ENCODE data around the gene CTCFL. TPM values are rescaled to one million over a fixed set of nuclear protein-coding genes. Genes with fewer than 3 reads are reported as not detected.

CTCFL gene
- total and polyA plus RNA-seq, 2 donors (not counting 3 experiments of a cell fraction or from before 2014, with no cell fraction given): not detected

DNA sequence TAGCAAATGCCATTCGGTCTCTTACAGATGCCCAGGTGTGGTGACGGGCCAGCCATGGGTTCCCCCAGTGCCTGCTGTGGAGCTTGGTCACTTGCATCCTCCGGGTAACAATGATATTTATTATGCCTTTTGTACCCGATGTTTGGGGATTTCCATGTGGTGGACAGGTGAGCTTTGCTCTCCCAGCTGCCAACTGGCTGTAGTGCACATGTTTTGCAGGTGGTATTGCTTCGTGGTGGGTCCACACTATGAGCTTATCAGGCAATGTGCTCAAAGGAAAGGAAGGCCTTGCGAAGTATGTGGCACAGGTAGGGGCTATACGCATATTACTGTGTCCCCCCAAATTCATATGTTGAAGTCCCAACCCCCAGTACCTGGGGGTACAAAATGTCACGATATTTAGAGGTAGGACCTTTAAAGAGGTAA lies 4.2 kb upstream of the CTCFL start:
- no peak for FAIRE-seq
- DNase-seq (ENCODE audit: low read depth, low spot score): no peak
- no peaks in the 10 kb centered on the region for H3K4me1 ChIP-seq (ENCODE audit: control insufficient read depth, extremely low read depth, insufficient read depth, low read length)
- no peaks in the 10 kb centered on the region for H3K79me2 ChIP-seq (ENCODE audit: control insufficient read depth, insufficient read depth, low read length)
- intact Hi-C loops (cut with micrococcal nuclease): no loop called here
- dilution Hi-C loops (cut with MboI; ENCODE audit: extremely low pct_ligation_motif_present, low sequenced_read_pairs): no loop called here
- H3K4me2 ChIP-seq (ENCODE audit: insufficient read depth, low read length): no peak overlapping the region
- H3K4me3 ChIP-seq (replicated peaks in 1 of 3; ENCODE audit: insufficient read depth in 1 of 3, low read depth in 1 of 3, low read length in 3 of 3): no peak overlapping the region
- no peaks in the 10 kb centered on the region for H3K9me1 ChIP-seq (replicated peaks; ENCODE audit: control insufficient read depth, extremely low read depth, insufficient read depth, low read length)
- H4K20me1 ChIP-seq (replicated peaks; ENCODE audit: control insufficient read depth, extremely low read depth, insufficient read depth, low read length): no peaks in the 10 kb centered on the region
- TF ChIP-seq CTCF (IDR thresholded peaks at IDR 0.05; ENCODE audit: extremely low read depth in 1 of 2, insufficient read depth in 1 of 2, low read depth in 1 of 2, low read length in 2 of 2) (no peak), POLR2A (IDR thresholded peaks at IDR 0.05; ENCODE audit: low read depth, low read length) (no peak), MYC (IDR thresholded peaks at IDR 0.05; ENCODE audit: low read depth, low read length) (no peak), POLR2AphosphoS5 (IDR thresholded peaks at IDR 0.05; ENCODE audit: insufficient read depth, low read depth, low read length) (no peak), FOS (IDR thresholded peaks at IDR 0.05; ENCODE audit: borderline replicate concordance, insufficient read depth, low read length) (no peak), EZH2 (IDR thresholded peaks at IDR 0.05; ENCODE audit: borderline replicate concordance, low read depth, low read length, severe bottlenecking) (no peak), JUN (IDR thresholded peaks at IDR 0.05; ENCODE audit: borderline replicate concordance, insufficient read depth, insufficient read length, low read depth) (no peak), GATA2 (IDR thresholded peaks at IDR 0.05; ENCODE audit: insufficient read depth, insufficient read length, low read depth, low read length) (no peak)
- TF ChIP-seq, protein P1, sequence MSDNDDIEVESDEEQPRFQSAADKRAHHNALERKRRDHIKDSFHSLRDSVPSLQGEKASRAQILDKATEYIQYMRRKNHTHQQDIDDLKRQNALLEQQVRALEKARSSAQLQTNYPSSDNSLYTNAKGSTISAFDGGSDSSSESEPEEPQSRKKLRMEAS (IDR thresholded peaks at IDR 0.05; ENCODE audit: insufficient read depth, insufficient read length): no peak
- CTCF ChIA-PET: no interaction called here
- H3K36me3 ChIP-seq (ENCODE audit: control insufficient read depth in 2 of 2, extremely low read depth in 1 of 2, insufficient read depth in 2 of 2, low read length in 2 of 2): no peaks in the 10 kb centered on the region
- BruUV-seq (replicated peaks): no TSS peak
- H2AFZ ChIP-seq (ENCODE audit: low read depth, low read length): no peak overlapping the region
- no peaks in the 10 kb centered on the region for H3K27me3 ChIP-seq (ENCODE audit: control insufficient read depth in 2 of 2, insufficient read depth in 2 of 2, low read length in 2 of 2)
- H3K9me3 ChIP-seq (replicated peaks; ENCODE audit: control insufficient read depth, insufficient read depth, low read length): no peaks in the 10 kb centered on the region
- no peak overlapping the region for H3K27ac ChIP-seq (ENCODE audit: insufficient read depth, low read depth, low read length)
- H3K9ac ChIP-seq (replicated peaks; ENCODE audit: extremely low read depth, insufficient read depth, low read length): no peak overlapping the region
- POLR2A ChIA-PET: no interaction called here

Measured in endothelial cell of umbilical vein (primary cell).